ENCODE data around the gene LCE7A.

Gene LCE7A

DNA sequence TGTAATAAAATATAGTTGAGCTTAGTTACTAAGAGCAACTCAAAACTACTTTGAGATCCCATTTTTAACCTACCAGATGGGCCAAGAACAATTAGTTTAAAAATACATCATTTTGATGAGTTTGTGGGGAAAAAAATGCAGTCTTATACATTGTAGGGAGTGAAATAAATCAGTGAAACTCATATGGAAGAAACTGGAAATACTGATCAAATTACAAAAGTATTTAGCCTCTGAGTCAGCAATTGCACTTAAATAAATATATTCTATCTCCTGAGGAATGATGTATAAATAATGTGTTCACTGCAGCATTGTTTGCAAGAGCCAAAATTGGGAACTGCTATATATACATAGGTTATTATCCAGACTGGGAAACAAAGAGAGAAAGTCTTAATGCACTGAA is 13.7 kb downstream of the LCE7A start:
- Histone ChIP-seq H3K4me2 (ENCODE audit: low read length) (no peak overlapping the region), H3K4me3 (ENCODE audit: low read depth, low read length, poor library complexity, severe bottlenecking) (no peak overlapping the region), H3K27me3 (ENCODE audit: insufficient read depth, low read length) (no peaks in the 10 kb centered on the region), H4K20me1 (ENCODE audit: insufficient read depth, low read length) (no peaks in the 10 kb centered on the region), H3K36me3 (ENCODE audit: insufficient read depth, low read length) (no peaks in the 10 kb centered on the region), H3K79me2 (ENCODE audit: insufficient read depth, low read length) (no peaks in the 10 kb centered on the region), H3K4me1 (ENCODE audit: insufficient read depth, low read length, severe bottlenecking) (no peaks in the 10 kb centered on the region), H3K9me2 (ENCODE audit: low read depth, low read length) (no peaks in the 10 kb centered on the region), H3F3A (ENCODE audit: insufficient read depth, low read length) (no peaks in the 10 kb centered on the region), H2AFZ (ENCODE audit: low read length) (no peak overlapping the region), H3K9me3 (ENCODE audit: low read length) (no peaks in the 10 kb centered on the region), H3K27ac (ENCODE audit: low read depth, low read length, poor library complexity, severe bottlenecking) (no peak overlapping the region), H3K9ac (ENCODE audit: low read length) (no peak overlapping the region)
- no peak for TF ChIP-seq EZH2 (IDR thresholded peaks at IDR 0.05; ENCODE audit: borderline replicate concordance, low read length)
- TF ChIP-seq, protein P1, sequence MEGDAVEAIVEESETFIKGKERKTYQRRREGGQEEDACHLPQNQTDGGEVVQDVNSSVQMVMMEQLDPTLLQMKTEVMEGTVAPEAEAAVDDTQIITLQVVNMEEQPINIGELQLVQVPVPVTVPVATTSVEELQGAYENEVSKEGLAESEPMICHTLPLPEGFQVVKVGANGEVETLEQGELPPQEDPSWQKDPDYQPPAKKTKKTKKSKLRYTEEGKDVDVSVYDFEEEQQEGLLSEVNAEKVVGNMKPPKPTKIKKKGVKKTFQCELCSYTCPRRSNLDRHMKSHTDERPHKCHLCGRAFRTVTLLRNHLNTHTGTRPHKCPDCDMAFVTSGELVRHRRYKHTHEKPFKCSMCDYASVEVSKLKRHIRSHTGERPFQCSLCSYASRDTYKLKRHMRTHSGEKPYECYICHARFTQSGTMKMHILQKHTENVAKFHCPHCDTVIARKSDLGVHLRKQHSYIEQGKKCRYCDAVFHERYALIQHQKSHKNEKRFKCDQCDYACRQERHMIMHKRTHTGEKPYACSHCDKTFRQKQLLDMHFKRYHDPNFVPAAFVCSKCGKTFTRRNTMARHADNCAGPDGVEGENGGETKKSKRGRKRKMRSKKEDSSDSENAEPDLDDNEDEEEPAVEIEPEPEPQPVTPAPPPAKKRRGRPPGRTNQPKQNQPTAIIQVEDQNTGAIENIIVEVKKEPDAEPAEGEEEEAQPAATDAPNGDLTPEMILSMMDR (IDR thresholded peaks at IDR 0.05; ENCODE audit: low read length), result no peak

DNA sequence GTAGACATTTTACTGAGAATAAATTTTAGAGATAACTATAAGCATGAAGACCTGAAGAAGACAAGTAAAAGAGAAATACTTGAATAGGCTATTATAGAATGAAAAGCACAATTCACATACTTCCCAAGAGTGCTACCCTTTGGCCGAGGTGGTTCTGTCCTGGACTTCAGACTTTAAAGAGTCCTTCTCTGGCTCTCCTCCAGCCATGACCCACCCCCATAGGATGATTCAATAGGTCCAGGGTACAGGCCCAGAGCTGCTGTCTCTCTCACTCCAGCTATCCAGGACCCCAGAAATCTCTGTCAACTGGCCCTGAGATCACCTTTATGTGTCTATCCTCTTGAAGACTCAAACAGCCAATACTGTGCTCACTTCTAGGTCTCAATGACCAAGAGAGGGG is 17.0 kb downstream of the LCE7A start:
- H3K9ac ChIP-seq (ENCODE audit: low read length), result no peak overlapping the region
- H3K36me3 ChIP-seq (ENCODE audit: insufficient read depth, low read length), result no peaks in the 10 kb centered on the region
- H3K27ac ChIP-seq (ENCODE audit: low read depth, low read length, poor library complexity, severe bottlenecking), result no peak overlapping the region
- H4K20me1 ChIP-seq (ENCODE audit: insufficient read depth, low read length), result no peaks in the 10 kb centered on the region
- H3K9me3 ChIP-seq (ENCODE audit: low read length), result no peaks in the 10 kb centered on the region
- H3K4me2 ChIP-seq (ENCODE audit: low read length), result no peak overlapping the region
- H3K9me2 ChIP-seq (ENCODE audit: low read depth, low read length), result no peaks in the 10 kb centered on the region
- H3F3A ChIP-seq (ENCODE audit: insufficient read depth, low read length), result no peaks in the 10 kb centered on the region
- H3K4me3 ChIP-seq (ENCODE audit: low read depth, low read length, poor library complexity, severe bottlenecking), result no peak overlapping the region
- H3K27me3 ChIP-seq (ENCODE audit: insufficient read depth, low read length), result no peaks in the 10 kb centered on the region
- no peak for TF ChIP-seq EZH2 (IDR thresholded peaks at IDR 0.05; ENCODE audit: borderline replicate concordance, low read length)
- TF ChIP-seq, protein P1 (IDR thresholded peaks at IDR 0.05; ENCODE audit: low read length), result no peak
- H3K79me2 ChIP-seq (ENCODE audit: insufficient read depth, low read length), result no peaks in the 10 kb centered on the region
- H3K4me1 ChIP-seq (ENCODE audit: insufficient read depth, low read length, severe bottlenecking), result no peaks in the 10 kb centered on the region
- H2AFZ ChIP-seq (ENCODE audit: low read length), result no peak overlapping the region

DNA sequence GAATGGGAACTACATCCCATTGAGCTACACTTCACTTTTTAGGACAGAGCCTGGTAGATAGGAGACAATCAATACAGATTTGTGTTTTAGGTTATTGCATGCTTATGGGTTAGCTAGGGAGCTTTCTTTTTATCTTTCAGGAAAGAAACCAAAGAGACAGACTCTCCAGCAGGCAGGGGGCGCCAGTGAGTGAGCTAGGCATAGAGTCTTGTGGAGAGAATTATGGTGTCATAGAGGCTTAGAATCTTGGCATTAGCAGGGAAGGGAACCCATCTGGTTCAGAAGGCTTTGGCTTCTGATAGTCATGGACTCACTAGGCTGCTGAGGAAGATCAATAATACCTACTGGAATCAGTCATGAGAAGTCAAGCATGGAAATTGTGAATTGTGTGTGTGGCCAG is 18.2 kb downstream of the LCE7A start, which contains the start of gene SMCP:
SMCP (plus strand) TSS at position 281 of the 400 bp plus-strand sequence. CDS start 6,101 bp downstream, outside the sequence.
- Histone ChIP-seq H3K79me2 (ENCODE audit: insufficient read depth, low read length) (no peaks in the 10 kb centered on the region), H4K20me1 (ENCODE audit: insufficient read depth, low read length) (no peaks in the 10 kb centered on the region), H3K9me3 (ENCODE audit: low read length) (no peaks in the 10 kb centered on the region), H3K4me2 (ENCODE audit: low read length) (no peak within 1 kb of the TSS), H3K9me2 (ENCODE audit: low read depth, low read length) (no peaks in the 10 kb centered on the region), H3K36me3 (ENCODE audit: insufficient read depth, low read length) (no peaks in the 10 kb centered on the region), H3K9ac (ENCODE audit: low read length) (no peak within 1 kb of the TSS), H3K27me3 (ENCODE audit: insufficient read depth, low read length) (no peaks in the 10 kb centered on the region), H3F3A (ENCODE audit: insufficient read depth, low read length) (no peaks in the 10 kb centered on the region), H2AFZ (ENCODE audit: low read length) (no peak within 1 kb of the TSS), H3K4me1 (ENCODE audit: insufficient read depth, low read length, severe bottlenecking) (no peaks in the 10 kb centered on the region), H3K27ac (ENCODE audit: low read depth, low read length, poor library complexity, severe bottlenecking) (no peak within 1 kb of the TSS), H3K4me3 (ENCODE audit: low read depth, low read length, poor library complexity, severe bottlenecking) (no peak within 1 kb of the TSS)
- TF ChIP-seq, protein P1 (IDR thresholded peaks at IDR 0.05; ENCODE audit: low read length), result peak; percentile 59; the same call in 1 of the 2 replicates
- no peak for TF ChIP-seq EZH2 (IDR thresholded peaks at IDR 0.05; ENCODE audit: borderline replicate concordance, low read length)

Measured in OCI-LY1 (cell line).